OCI-LY7 (cell line): ENCODE measurements around the gene TFAP2C. TPM values are rescaled to one million over a fixed set of nuclear protein-coding genes. Genes with fewer than 3 reads are reported as not detected.

Experiments used
- BruUV-seq: library from RNA; stranded (reverse); fragments of 400-500 nt; replicated peaks from 2 replicates; lab custom pipeline; 2021; lab: Mats Ljungman, UMichigan
- CTCF ChIA-PET: fragments of 300-600 bp; sonication (Branson Sonifier 250); formaldehyde crosslinking; loops from one replicate; lab custom pipeline; 2022; ENCODE audit warnings: antibody characterized with exemption; ENCODE audit not compliant: unreplicated experiment; lab: Charles Lee
- POLR2A ChIA-PET: fragments of 300-600 bp; sonication (Branson Sonifier 250); formaldehyde crosslinking; loops from one replicate; lab custom pipeline; 2022; ENCODE audit warnings: antibody characterized with exemption; lab: Charles Lee
- DNase-seq: peaks from one replicate; pipeline ENCODE4 v3.0.0-alpha.2; 2015; ENCODE audit warnings: low spot score
- H2AFZ ChIP-seq: fragments of 200-600 bp; sonication (generic), shearing (Covaris generic); 2 replicates; pipeline ENCODE4 v1.6.1; 2014; ENCODE audit warnings: mild to moderate bottlenecking, antibody characterized with exemption, low read length, moderate library complexity
- H3K27ac ChIP-seq: fragments of 200-600 bp; sonication (generic); 2 replicates; pipeline ENCODE4 v1.5.1; 2014; ENCODE audit warnings: mixed run types, low read depth, mild to moderate bottlenecking, moderate library complexity, low read length, inconsistent platforms; ENCODE audit not compliant: poor library complexity, severe bottlenecking
- H3K36me3 ChIP-seq: fragments of 200-600 bp; sonication (generic); 2 replicates; pipeline ENCODE4 v1.6.1; 2014; ENCODE audit warnings: mild to moderate bottlenecking, antibody characterized with exemption, low read length, moderate library complexity, mixed read lengths; ENCODE audit not compliant: insufficient read depth
- H3K4me1 ChIP-seq: fragments of 200-600 bp; sonication (generic); 2 replicates; pipeline ENCODE4 v1.5.1; 2014; ENCODE audit warnings: mild to moderate bottlenecking, low read length; ENCODE audit not compliant: insufficient read depth, poor library complexity, severe bottlenecking
- H3K4me2 ChIP-seq: fragments of 200-600 bp; sonication (generic); 2 replicates; pipeline ENCODE4 v1.6.1; 2014; ENCODE audit warnings: mild to moderate bottlenecking, low read length
- H3K4me3 ChIP-seq: fragments of 200-600 bp; sonication (generic); 2 replicates; pipeline ENCODE4 v1.5.1; 2014; ENCODE audit warnings: mild to moderate bottlenecking, low read depth, low read length; ENCODE audit not compliant: poor library complexity, severe bottlenecking
- H3K79me2 ChIP-seq: fragments of 200-600 bp; sonication (generic); 2 replicates; pipeline ENCODE4 v1.6.1; 2016; ENCODE audit warnings: low read depth, mild to moderate bottlenecking, low read length, moderate library complexity, mixed read lengths; ENCODE audit not compliant: insufficient read depth
- H3K9me2 ChIP-seq: fragments of 200-600 bp; sonication (generic); 2 replicates; pipeline ENCODE4 v1.6.1; 2016; ENCODE audit warnings: mild to moderate bottlenecking, low read length, mixed read lengths; ENCODE audit not compliant: insufficient read depth
- H3K9me3 ChIP-seq: fragments of 200-600 bp; sonication (generic); 2 replicates; pipeline ENCODE4 v1.6.1; 2014; ENCODE audit warnings: mild to moderate bottlenecking, mixed run types, low read length, mixed read lengths
- H4K20me1 ChIP-seq: fragments of 200-600 bp; sonication (generic); 2 replicates; pipeline ENCODE4 v1.6.1; 2014; ENCODE audit warnings: mild to moderate bottlenecking, antibody characterized with exemption, low read length, moderate library complexity, mixed read lengths; ENCODE audit not compliant: insufficient read depth
- CTCF ChIP-seq: fragments of 200-600 bp; sonication (generic); conservative IDR thresholded peaks from 2 replicates; pipeline ENCODE4 v1.5.1; 2014; ENCODE audit warnings: mild to moderate bottlenecking, antibody characterized with exemption, low read length, moderate library complexity, mixed read lengths
- EZH2phosphoT487 ChIP-seq: fragments of 200-600 bp; sonication (generic); IDR thresholded peaks from 2 replicates; pipeline ENCODE4 v1.6.1; 2018; ENCODE audit warnings: low read depth, borderline replicate concordance, mild to moderate bottlenecking, mixed run types, antibody characterized with exemption, low read length, moderate library complexity, mixed read lengths
- intact Hi-C: fragments of 100-400 bp; cut with micrococcal nuclease; formaldehyde crosslinking; loops from one replicate; pipeline ENCODE4 v1.10.0; 2022; ENCODE audit not compliant: unreplicated experiment
- total RNA-seq, 2 experiments: library from RNA; depleted of rRNA in 1 of 2; stranded (reverse); fragments of >200 nt in 1 of 2; shearing (Covaris generic) in 1 of 2; gene quantifications; 2 replicates each; pipeline ENCODE4 v1.2.3, GENCODE V29; 2014 to 2022

The TFAP2C gene
- total RNA-seq, 2 experiments from 2014 or later = not detected

DNA sequence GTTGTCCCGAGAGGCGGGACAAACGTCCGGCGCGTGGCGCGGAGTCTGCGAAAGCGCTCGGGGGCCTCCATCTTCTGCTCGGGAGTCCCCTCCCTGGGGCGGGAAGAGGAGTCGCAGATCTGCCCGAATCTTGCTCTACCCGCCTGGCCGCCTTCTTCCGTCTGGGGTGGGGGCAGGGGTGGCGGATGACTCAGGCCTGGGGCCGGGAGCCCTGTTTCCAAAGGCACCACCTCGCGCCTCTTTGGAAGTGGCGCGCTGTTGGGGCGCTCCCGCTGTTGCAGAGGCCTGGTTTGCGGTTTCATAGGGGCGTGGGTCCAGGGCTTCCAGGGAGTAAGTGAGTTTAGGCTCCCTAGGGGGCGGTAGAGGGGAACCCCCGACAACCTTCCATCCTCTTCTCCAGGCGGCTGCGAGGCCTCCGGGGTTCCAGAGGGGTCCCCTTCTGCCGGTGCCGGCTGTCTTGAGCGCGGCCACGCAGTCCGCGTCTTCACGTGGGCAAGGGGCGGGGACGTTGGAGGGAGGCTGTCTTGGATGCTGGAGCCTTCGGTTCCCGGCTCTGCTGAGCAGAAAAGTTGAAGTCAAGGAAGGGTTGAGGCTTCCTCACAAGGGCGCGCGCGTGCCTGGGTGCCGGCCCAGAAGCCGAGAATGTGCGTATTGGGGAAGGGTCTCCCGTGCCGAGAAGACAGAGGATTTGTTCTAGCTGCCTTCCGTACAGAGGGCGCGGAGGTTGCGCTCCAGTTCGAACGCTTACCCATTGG, 2.6 kb upstream of the TFAP2C start:
- Histone ChIP-seq H3K4me3 (no peak overlapping the region), H2AFZ (no peak overlapping the region), H3K79me2 (no peaks in the 10 kb centered on the region), H3K36me3 (no peaks in the 10 kb centered on the region), H3K9me3 (no peaks in the 10 kb centered on the region), H3K27ac (no peak overlapping the region), H3K4me2 (no peak overlapping the region), H4K20me1 (no peaks in the 10 kb centered on the region), H3K4me1 (no peaks in the 10 kb centered on the region), H3K9me2 (no peaks in the 10 kb centered on the region)
- POLR2A ChIA-PET = no interaction called here
- intact Hi-C loops = no loop called here
- TF ChIP-seq CTCF = peak; percentile 59
- no peak for TF ChIP-seq EZH2phosphoT487
- CTCF ChIA-PET = no interaction called here
- DNase-seq = no peak
- no TSS peak for BruUV-seq

DNA sequence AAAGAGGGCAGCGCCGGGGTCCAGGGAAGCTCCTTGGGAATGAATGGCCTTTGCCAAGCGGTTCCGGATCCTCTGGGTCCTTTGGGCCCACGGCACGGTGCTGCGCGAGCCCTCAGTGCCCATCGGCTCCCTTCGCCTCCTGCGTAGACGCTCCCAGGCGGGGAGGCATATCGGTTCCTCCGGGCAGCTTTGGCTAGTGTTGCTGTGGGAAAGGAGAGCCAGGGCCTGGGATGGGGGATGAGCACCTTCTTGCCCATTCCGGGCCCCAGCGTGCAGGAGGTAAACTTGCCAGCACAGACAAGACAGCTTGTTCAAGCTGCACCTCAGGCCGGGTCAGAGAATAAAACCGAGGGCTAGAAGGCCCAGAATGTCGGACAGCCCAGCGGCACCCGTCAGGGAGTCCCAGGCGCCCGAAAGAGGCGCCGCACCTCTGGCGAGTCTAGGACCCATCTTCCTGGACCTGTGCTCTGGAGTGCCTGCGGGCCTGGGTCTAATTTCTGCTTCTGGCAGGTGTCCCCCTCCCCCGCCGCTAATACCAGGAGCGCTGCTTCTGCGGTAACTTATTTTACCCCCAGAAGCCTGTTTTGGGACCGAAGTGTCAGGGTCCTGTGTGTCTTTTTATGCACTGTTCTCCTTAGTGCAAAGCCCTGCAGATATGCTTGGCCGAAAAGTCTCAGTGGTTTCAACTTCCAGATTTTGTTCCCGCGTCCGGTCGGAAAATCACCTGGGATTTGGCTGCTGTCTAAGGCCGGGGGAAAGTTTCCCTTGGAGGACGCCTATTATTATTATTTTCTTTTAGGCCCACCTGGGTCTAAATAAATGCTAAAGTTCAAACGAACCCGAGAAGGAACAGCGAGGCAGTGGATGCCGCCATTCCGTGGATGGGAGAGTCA, 1.7 kb upstream of the TFAP2C start:
- no peaks in the 10 kb centered on the region for H3K36me3 ChIP-seq
- no peak overlapping the region for H3K27ac ChIP-seq
- ChIA-PET CTCF (no interaction called here), POLR2A (no interaction called here)
- no peaks in the 10 kb centered on the region for H3K4me1 ChIP-seq
- no peak overlapping the region for H3K4me3 ChIP-seq
- TF ChIP-seq CTCF = no peak
- TF ChIP-seq EZH2phosphoT487 = no peak
- H3K4me2 ChIP-seq = no peak overlapping the region
- no TSS peak for BruUV-seq
- H3K79me2 ChIP-seq = no peaks in the 10 kb centered on the region
- no peak for DNase-seq
- no peaks in the 10 kb centered on the region for H4K20me1 ChIP-seq
- H3K9me2 ChIP-seq = no peaks in the 10 kb centered on the region
- H2AFZ ChIP-seq = no peak overlapping the region
- intact Hi-C loops = no loop called here
- H3K9me3 ChIP-seq = no peaks in the 10 kb centered on the region
